IgD-negative memory B cell (primary cell): ENCODE measurements around the gene SYNDIG1. TPM values are rescaled to one million over a fixed set of nuclear protein-coding genes. Genes with fewer than 3 reads are reported as not detected.

Experiments used
- H3K27ac Mint-ChIP-seq, 3 donors: one replicate each; pipeline ENCODE4 v1.8.0; 2020 to 2022; ENCODE audit warnings: mild to moderate bottlenecking in 3 of 3, mixed read lengths in 3 of 3, moderate library complexity in 1 of 3
- H3K27me3 Mint-ChIP-seq: one replicate; pipeline ENCODE4 v1.8.0; 2021; ENCODE audit warnings: mixed read lengths
- H3K36me3 Mint-ChIP-seq: one replicate; pipeline ENCODE4 v1.8.0; 2020; ENCODE audit warnings: mild to moderate bottlenecking, mixed read lengths
- H3K4me1 Mint-ChIP-seq, 3 donors: one replicate each; pipeline ENCODE4 v1.8.0; 2020 to 2022; ENCODE audit warnings: mixed read lengths in 3 of 3, mild to moderate bottlenecking in 1 of 3
- H3K4me3 Mint-ChIP-seq, 4 donors: one replicate each; pipeline ENCODE4 v1.8.0; 2020 to 2022; ENCODE audit warnings: mild to moderate bottlenecking in 4 of 4, mixed read lengths in 4 of 4, moderate library complexity in 3 of 4
- H3K9me3 Mint-ChIP-seq, 3 donors: one replicate each; pipeline ENCODE4 v1.8.0; 2020 to 2021; ENCODE audit warnings: mixed read lengths in 3 of 3, mild to moderate bottlenecking in 1 of 3
- polyA plus RNA-seq: library from polyadenylated mRNA; unstranded; fragments of 300-500 nt; fragmentation: Illumina TruSeq; gene quantifications from one replicate; pipeline ENCODE4 v1.2.3, GENCODE V29; 2021

SYNDIG1 gene
- polyA plus RNA-seq, result not detected

GRCh38 chr20:24469116-24469893 is at the start of gene SYNDIG1:
Gene SYNDIG1 (plus strand): TSS chr20:24469629. CDS start chr20:24543098, 73,469 bp downstream.
- Mint-ChIP-seq H3K9me3 (peaks cover 0 to 1% (median 0%) of the 10 kb centered on the region in 3 donors), H3K36me3 (no peaks in the 10 kb centered on the region), H3K4me3 (no peak within 1 kb of the TSS), H3K4me1 (peaks cover 0 to 3% (median 0%) of the 10 kb centered on the region in 3 donors), H3K27me3 (peaks cover 33% of the 10 kb centered on the region), H3K27ac (no peak within 1 kb of the TSS)

GRCh38 chr20:24419786-24420185 is 49.6 kb upstream of the SYNDIG1 start:
- peaks cover 4 to 14% (median 8%) of the 10 kb centered on the region in 3 donors for H3K9me3 Mint-ChIP-seq
- no peaks in the 10 kb centered on the region for H3K36me3 Mint-ChIP-seq
- no peak overlapping the region for H3K4me3 Mint-ChIP-seq
- H3K27me3 Mint-ChIP-seq, result no peaks in the 10 kb centered on the region
- H3K27ac Mint-ChIP-seq, result no peak overlapping the region
- H3K4me1 Mint-ChIP-seq, result no peaks in the 10 kb centered on the region

DNA sequence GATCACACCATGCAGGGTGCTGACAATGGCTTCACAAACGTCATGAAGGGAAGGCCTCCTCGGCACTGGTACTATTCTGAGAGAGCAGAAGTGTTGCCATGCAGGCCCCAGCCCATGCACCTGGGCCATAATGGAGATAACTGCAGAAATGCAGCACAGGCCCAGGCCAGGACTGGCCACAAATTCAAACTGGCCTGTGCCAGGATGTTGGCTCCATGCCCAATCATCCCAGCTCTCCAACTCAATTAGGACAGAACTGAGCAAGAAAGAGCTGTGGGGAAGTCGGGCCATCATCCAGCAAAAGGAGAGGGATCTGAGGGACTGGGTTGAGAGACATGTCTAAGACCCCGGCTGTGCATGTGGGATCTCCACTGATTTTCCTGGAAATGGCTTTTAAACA is 48.9 kb upstream of the SYNDIG1 start:
- Mint-ChIP-seq H3K27me3 (no peaks in the 10 kb centered on the region), H3K4me1 (no peaks in the 10 kb centered on the region), H3K27ac (no peak overlapping the region), H3K9me3 (peaks cover 2 to 9% (median 4%) of the 10 kb centered on the region in 3 donors), H3K36me3 (no peaks in the 10 kb centered on the region), H3K4me3 (no peak overlapping the region)

GRCh38 chr20:24421071-24421470 is 48.4 kb upstream of the SYNDIG1 start:
- no peaks in the 10 kb centered on the region for H3K36me3 Mint-ChIP-seq
- H3K4me3 Mint-ChIP-seq, result no peak overlapping the region
- peaks cover 2% of the 10 kb centered on the region for H3K27me3 Mint-ChIP-seq

GRCh38 chr20:24422091-24422760 is 47.2 kb upstream of the SYNDIG1 start:
- H3K4me3 Mint-ChIP-seq, result no peak overlapping the region

More at GRCh38 chr20:24421071-24421470, 48.4 kb upstream of the SYNDIG1 start:
- Mint-ChIP-seq H3K4me1 (no peaks in the 10 kb centered on the region), H3K27ac (no peak overlapping the region), H3K9me3 (peaks cover under 1 to 4% (median 2%) of the 10 kb centered on the region in 3 donors)

DNA sequence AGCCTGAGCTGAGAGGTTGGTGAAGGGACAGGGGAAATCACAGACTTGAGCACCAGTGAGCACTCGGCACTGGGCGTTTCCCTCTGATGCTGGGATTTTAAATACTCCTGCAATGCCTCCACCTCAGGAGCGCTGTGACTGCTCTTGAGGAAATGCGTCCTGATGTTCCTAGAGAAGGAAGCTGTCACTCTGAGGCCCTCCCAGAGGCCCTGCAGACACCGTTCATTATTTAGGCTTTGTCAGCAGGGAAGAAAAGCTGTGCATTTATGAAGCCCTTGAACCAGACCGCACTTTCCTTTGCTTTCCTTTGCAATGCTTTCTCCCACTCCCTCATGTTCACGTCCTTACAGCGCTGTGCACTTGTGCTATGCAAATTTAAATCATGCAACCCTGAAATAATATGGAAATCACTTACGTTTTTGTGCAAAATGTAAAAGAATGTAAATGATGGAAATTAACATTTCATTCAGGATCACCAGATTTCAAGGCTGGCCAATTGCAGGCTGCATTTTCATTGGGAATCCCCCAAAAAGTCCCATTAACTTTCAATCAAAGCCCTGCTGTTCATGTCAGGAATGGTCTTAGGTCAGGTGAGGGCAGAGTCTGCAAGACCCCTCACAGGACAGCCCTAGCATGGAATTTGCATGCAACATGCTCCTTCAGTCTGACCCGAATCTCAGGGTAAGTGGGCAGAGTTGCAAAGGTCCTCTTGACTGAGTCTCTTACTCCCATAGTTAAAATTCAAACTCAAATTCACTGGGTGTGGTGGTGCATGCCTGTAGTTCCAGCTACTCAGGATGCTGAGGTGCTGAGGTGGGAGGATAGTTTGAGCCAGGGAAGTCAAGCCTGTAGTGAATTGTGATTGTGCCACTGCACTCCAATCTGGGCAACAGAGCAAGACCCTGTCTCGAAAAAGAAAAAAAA is 45.8 kb upstream of the SYNDIG1 start:
- Mint-ChIP-seq H3K4me1 (no peaks in the 10 kb centered on the region), H3K27me3 (peaks cover 2% of the 10 kb centered on the region), H3K27ac (no peak overlapping the region)

More at GRCh38 chr20:24422091-24422760, 47.2 kb upstream of the SYNDIG1 start:
- Mint-ChIP-seq H3K27ac (no peak overlapping the region), H3K36me3 (no peaks in the 10 kb centered on the region), H3K27me3 (peaks cover 2% of the 10 kb centered on the region), H3K9me3 (no peaks in the 10 kb centered on the region), H3K4me1 (no peaks in the 10 kb centered on the region)

DNA sequence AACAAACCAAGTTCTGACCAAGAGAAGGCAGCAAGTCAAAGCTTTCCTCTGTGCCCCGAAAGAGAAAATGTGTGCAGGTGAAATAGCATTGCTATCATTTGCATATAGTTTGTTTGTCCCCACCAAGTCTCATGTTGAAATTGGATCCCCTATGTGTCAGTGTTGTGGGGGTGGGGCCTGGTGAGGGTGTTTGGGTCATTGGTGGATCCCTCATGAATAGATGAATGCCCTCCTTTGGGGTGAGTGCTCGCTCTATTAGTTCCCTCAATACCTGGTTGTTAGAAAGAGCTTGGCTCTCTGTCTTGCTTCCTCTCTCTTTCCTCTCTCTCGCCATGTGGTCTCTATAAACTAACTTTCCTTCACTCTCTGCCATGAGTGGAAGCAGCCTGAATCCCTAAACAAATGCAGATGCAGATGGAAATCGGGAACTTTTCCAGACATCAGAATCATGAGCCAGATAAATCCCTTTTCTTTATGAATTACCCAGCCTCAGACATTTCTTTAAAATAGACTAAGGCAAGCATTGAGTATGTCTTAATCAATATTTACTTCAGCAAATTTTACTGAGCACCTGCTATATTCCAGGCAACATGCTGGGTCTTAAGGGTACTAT is 43.8 kb upstream of the SYNDIG1 start:
- no peak overlapping the region for H3K4me3 Mint-ChIP-seq
- no peak overlapping the region for H3K27ac Mint-ChIP-seq
- peaks cover 2% of the 10 kb centered on the region for H3K27me3 Mint-ChIP-seq
- H3K36me3 Mint-ChIP-seq, result no peaks in the 10 kb centered on the region
- H3K4me1 Mint-ChIP-seq, result no peaks in the 10 kb centered on the region
- H3K9me3 Mint-ChIP-seq, result no peaks in the 10 kb centered on the region

More for the DNA sequence above, 45.8 kb upstream of the SYNDIG1 start:
- H3K36me3 Mint-ChIP-seq, result no peaks in the 10 kb centered on the region
- no peak overlapping the region for H3K4me3 Mint-ChIP-seq
- H3K9me3 Mint-ChIP-seq, result no peaks in the 10 kb centered on the region

GRCh38 chr20:24431279-24432045 is 38.0 kb upstream of the SYNDIG1 start:
- no peaks in the 10 kb centered on the region for H3K36me3 Mint-ChIP-seq
- H3K27me3 Mint-ChIP-seq, result no peaks in the 10 kb centered on the region
- no peaks in the 10 kb centered on the region for H3K9me3 Mint-ChIP-seq
- H3K27ac Mint-ChIP-seq, result no peak overlapping the region
- H3K4me3 Mint-ChIP-seq, result no peak overlapping the region
- H3K4me1 Mint-ChIP-seq, result no peaks in the 10 kb centered on the region

- no peak overlapping the region for H3K27ac Mint-ChIP-seq
- no peaks in the 10 kb centered on the region for H3K9me3 Mint-ChIP-seq
- H3K36me3 Mint-ChIP-seq, result no peaks in the 10 kb centered on the region
- H3K27me3 Mint-ChIP-seq, result peaks cover under 1% of the 10 kb centered on the region
- H3K4me1 Mint-ChIP-seq, result no peaks in the 10 kb centered on the region
- no peak overlapping the region for H3K4me3 Mint-ChIP-seq
Measured at GRCh38 chr20:24432046-24432442, 37.4 kb upstream of the SYNDIG1 start.

DNA sequence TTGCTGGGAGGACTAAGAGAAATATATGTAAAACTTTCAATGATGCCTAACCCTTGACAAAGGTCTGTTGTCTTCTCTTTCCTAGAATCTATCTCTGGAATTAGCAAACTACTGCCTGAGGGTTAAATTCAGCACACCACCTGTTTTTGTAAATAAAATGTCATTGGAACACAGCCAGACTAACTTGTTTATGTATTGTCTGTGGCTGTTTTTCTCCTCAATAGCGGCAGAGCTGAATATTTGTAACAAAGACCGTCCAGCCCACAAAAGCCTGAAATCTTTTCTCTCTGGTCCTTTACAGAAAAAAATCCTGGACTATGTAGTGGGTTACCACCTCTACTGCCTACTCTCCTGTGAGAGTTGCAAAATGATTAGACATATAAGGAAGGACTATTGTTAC is 33.3 kb upstream of the SYNDIG1 start:
- Mint-ChIP-seq H3K36me3 (no peaks in the 10 kb centered on the region), H3K4me3 (no peak overlapping the region), H3K27me3 (peaks cover 2% of the 10 kb centered on the region), H3K27ac (no peak overlapping the region), H3K4me1 (no peaks in the 10 kb centered on the region), H3K9me3 (no peaks in the 10 kb centered on the region)

- peaks cover 3% of the 10 kb centered on the region for H3K27me3 Mint-ChIP-seq
- no peaks in the 10 kb centered on the region for H3K9me3 Mint-ChIP-seq
- no peak overlapping the region for H3K4me3 Mint-ChIP-seq
- no peaks in the 10 kb centered on the region for H3K4me1 Mint-ChIP-seq
- H3K27ac Mint-ChIP-seq, result no peak overlapping the region
- H3K36me3 Mint-ChIP-seq, result no peaks in the 10 kb centered on the region
Measured at GRCh38 chr20:24437196-24438082, 32.0 kb upstream of the SYNDIG1 start.

GRCh38 chr20:24438331-24438730 is 31.1 kb upstream of the SYNDIG1 start:
- Mint-ChIP-seq H3K27me3 (peaks cover 3% of the 10 kb centered on the region), H3K4me1 (no peaks in the 10 kb centered on the region), H3K36me3 (no peaks in the 10 kb centered on the region), H3K27ac (no peak overlapping the region), H3K4me3 (no peak overlapping the region), H3K9me3 (no peaks in the 10 kb centered on the region)

- Mint-ChIP-seq H3K4me3 (no peak overlapping the region), H3K27me3 (peaks cover 3% of the 10 kb centered on the region), H3K36me3 (no peaks in the 10 kb centered on the region), H3K27ac (no peak overlapping the region), H3K9me3 (no peaks in the 10 kb centered on the region), H3K4me1 (no peaks in the 10 kb centered on the region)
Measured at GRCh38 chr20:24439737-24440387, 29.6 kb upstream of the SYNDIG1 start.
